GM12801 (cell line): ENCODE data around the gene GPC6.

Source experiments
- TF ChIP-seq, protein P1 (sequence below): IDR thresholded peaks from one replicate; pipeline ENCODE4 v1.5.1; 2011; ENCODE audit warnings: control low read depth; ENCODE audit not compliant: insufficient read length; ENCODE audit errors: extremely low read depth

Gene GPC6

DNA sequence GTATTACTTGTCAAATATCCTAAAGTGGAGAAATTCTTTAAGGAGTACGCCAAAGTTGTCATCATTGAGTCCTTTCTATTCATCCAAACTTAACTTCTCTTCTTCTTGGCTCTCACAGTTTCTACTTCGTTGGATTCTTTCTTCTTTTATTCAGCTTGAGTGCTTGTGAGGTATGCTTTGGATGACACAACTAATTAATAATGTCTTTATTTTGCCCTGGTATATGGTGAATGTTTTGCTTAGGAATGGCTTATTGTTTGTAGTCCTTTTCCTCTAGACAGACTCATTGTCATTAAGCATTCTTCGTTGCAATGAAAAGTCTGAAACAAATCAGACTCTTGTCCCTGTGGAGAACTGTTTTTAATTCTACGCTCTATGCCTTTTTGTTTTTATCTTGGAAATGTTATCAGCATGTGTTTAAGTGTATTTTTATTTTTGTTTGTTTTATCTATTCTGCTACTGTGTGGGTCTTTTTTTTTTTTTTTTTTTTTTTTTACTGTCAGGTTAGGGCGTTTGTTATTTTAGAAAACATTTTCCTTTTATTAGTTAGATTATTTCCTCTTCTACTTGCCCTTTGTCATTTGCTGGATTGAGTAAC, 471.5 kb downstream of the GPC6 start:
- TF ChIP-seq, protein P1, sequence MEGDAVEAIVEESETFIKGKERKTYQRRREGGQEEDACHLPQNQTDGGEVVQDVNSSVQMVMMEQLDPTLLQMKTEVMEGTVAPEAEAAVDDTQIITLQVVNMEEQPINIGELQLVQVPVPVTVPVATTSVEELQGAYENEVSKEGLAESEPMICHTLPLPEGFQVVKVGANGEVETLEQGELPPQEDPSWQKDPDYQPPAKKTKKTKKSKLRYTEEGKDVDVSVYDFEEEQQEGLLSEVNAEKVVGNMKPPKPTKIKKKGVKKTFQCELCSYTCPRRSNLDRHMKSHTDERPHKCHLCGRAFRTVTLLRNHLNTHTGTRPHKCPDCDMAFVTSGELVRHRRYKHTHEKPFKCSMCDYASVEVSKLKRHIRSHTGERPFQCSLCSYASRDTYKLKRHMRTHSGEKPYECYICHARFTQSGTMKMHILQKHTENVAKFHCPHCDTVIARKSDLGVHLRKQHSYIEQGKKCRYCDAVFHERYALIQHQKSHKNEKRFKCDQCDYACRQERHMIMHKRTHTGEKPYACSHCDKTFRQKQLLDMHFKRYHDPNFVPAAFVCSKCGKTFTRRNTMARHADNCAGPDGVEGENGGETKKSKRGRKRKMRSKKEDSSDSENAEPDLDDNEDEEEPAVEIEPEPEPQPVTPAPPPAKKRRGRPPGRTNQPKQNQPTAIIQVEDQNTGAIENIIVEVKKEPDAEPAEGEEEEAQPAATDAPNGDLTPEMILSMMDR, result no peak

DNA sequence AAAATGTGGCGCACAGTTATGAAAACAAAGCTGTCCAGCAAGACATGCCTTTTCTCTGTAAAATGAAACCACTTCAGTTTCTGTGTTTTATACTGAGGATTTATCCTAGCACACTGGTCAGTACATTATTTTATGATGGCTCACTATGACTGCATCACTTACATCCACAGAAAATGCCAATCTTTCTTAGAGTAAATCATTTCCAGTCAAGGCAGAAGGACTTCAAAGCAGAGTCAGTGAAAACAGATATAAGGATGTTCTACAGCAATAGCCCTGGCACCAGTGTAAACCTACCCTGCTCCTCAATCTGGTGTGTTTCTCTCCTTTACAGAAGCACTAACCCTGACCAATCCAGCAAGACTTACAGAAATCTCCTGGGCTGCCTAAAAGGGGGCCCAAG, 473.5 kb downstream of the GPC6 start:
- TF ChIP-seq, protein P1, result no peak

DNA sequence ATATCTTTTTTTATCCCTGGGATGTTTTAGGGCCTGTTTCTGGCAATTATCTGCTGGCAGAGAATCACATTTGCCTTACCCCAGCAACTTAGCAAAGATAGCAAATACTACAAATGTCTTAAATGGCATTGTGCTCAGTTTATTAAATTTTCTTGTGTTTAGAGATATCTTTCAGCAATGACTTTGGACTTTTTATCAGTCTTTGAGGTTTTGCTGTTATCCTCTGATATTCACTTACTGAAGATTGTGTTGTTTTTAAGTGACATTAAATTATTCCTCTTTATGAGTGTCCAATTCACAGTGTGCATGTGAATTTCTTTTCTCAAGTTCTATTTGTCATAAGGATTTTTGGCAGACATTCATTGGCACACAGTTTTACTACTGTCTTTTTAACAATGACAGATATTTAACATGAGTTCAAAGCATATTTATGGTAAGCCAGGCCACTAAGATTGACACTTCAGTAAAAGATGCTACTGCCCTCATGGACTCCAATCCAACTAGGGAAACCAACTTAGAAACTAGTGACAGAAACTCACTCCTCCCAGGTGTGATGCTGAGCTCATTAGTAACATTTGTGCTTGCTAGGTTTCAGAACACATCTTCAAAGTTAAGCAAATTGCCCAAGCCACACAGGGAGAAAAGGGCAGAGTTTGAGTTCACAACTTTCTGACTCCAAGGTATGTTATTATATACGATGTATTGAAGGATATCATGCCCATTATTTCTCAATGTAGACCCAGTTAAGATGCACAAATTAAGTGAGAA, 481.9 kb downstream of the GPC6 start:
- TF ChIP-seq, protein P1, result no peak

DNA sequence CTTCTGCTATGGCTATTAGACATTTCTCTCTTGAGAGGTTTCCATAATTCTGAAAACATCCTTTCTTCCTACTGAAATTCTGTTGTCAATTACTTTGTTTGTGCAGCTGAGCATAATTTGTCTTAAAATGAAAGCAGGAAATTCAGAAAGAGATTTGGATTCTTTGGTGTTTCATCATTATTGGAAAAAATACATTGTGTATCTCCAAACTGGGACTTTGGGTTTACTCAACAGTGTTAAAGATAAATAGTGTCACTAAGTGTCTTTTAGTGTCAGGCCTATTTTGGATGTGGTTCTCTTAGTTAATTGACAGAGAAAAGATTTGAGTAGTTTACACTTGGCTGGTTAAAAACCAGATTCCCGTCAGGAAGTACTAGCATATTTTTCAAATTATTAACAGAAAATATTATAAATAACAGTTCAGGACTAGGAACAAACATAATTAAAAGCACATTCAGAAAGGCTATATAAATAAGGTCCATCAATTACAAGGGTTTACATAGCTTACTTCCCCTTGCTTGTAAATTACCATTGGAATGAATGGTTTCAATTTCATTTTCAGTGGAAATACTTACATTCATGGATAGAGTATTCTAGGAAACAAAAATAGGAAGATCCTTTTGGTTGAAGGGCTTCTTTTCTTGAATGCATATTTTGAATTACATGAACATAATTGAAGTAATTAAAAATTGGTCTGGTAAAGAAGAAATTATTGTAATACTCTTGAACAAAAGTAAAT, 483.1 kb downstream of the GPC6 start:
- TF ChIP-seq, protein P1, result no peak

DNA sequence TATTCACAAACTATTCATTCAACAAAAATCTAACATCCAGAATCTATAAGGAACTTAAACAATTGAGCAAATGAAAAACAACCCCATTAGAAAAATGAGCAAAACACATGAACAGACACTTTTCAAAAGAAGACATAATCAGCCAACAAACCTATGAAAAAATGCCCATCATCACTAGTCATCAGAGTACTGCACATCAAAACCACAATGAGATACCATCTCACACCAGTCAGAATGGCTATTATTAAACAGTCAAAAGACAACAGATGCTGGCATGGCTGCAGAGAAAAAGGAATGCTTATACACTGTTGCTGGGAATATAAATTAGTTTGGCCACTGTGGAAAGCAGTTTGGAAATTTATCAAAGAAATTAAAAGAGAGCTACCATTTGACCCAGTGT, 487.6 kb downstream of the GPC6 start:
- TF ChIP-seq, protein P1, result no peak

DNA sequence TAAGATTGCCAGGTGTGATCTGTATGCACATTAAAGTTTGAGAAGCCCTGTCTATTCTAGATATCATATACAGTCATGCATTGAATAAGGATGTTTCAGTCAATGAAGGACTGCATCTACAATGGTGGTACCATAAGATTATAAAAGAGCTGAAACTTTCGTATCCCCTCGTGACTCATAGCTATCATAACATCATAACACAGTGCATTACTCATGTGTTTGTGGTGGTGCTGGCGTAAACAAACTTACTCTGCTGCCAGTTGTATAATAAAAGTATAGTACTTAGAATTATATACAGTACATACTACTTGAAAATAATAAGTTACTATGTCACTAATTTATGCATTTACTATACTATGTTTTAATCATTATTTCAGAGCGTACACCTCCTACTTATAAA, 489.3 kb downstream of the GPC6 start:
- TF ChIP-seq, protein P1, result no peak

DNA sequence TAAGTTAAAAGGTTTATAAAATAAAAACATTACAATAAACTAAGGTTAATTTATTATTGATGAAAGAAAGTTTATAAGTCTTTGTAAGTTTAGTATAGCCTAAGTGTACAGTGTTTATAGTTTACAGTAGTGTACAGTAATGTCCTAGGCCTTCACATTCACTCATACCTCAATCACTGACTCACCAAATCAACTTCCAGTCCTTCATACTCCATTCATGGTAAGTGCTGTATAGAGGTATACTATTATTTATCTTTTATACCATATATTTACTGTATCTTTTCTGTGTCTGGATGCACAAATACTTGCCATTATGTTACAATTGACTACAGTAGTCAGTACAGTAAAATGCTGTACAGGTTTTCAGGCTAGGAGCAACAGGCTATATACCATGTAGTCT, 490.0 kb downstream of the GPC6 start:
- TF ChIP-seq, protein P1, result no peak
